HTERT RPE-1 (cell line): ENCODE measurements around the gene JMY.

Experiments
- in situ Hi-C: fragments of 300-500 bp; cut with MboI; formaldehyde crosslinking; loops from 4 replicates; pipeline ENCODE4 v1.14.3; 2020; ENCODE audit warnings: low sequenced_read_pairs

The JMY gene

GRCh38 chr5:79287380-79287779 is 51.4 kb downstream of the JMY start:
- in situ Hi-C loops: no loop called here

DNA sequence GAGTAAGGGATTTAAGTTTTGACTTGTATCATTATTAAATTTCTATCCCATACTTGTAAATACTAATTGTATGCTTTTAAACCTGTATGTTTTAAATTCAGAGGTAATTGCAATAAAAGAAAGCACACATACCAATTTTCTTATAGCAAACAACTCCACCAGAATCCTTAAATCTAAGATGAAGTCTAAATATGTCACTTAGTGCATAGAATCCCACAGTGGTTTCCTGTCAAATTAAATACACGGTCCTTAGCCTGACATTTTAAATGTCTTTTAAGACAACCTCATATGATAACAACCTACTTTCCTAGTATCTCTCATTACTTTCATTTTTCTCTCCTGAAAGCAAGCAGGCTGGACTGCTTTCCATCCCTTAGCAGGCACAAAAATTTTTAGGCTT is 52.0 kb downstream of the JMY start:
- in situ Hi-C loops: no loop called here

DNA sequence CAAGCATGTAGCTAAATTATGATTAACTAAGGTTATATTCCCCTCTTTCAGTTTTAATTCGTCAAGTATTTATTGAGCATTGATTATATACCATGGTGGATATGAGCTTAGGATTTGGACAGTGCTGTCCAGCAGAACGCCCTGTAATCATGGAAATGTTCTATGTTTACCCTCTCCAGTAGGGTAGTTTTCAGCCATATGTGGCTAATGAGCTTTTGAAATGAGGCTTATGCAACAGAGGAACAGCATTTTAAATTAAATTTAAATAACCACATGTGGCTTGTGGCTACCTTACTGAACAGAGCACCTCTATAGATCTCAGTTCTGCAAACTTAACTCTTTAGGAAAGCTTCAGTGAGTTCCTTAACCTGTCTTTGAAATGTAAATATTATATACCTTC is 59.1 kb downstream of the JMY start:
- in situ Hi-C loops: no loop called here

- in situ Hi-C loops: no loop called here
Observed at GRCh38 chr5:79297661-79298060, 61.7 kb downstream of the JMY start.

DNA sequence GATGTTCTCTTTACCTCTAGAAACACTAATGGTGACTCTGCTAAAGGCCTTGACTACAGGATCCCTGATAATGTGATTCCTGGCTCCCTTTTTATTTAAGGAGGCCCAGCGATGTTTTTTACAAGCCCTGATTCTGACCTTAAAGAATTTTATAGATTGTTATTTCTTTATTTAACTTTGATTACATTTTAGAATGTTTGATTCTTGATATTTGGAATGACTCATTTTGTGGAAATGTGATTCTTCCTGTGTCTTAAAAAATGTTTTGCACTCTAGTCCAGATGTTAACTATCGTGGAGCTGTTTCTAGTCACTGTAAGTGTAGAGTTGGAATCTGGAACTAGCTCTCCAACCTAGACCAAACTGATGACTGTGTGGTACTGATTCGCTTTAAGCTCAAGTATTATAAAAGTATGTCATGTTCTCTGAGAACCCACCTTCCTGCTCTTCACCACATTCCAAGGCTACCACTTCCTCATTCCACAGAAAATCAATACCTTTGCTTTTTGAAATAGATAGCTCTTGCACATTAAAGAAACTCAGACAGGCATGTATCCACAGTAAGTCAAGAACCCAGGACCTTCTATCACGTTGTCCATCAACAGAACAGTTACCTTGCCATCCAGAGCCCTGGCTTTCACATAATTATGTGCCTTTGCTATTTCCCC is 65.2 kb downstream of the JMY start:
- in situ Hi-C loops: no loop called here

DNA sequence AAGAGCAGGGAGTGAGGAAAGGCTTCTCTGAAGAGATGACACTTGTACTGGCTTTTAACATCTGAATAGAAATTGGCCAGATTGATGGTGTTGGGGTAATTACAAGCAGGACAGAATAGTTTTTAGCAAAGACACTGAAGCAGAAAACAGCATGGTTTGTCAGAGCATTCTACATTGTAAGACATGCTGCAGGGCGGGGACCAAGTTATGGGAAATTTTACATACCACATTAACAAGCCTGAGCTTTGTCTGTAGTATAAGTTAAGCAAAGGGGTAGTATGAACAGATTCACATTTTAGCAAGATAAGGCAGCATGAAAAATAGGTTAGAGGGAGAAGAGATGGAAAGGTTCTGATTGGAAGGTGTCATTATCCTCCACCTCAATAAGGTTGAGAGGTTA is 66.5 kb downstream of the JMY start:
- in situ Hi-C loops: no loop called here

DNA sequence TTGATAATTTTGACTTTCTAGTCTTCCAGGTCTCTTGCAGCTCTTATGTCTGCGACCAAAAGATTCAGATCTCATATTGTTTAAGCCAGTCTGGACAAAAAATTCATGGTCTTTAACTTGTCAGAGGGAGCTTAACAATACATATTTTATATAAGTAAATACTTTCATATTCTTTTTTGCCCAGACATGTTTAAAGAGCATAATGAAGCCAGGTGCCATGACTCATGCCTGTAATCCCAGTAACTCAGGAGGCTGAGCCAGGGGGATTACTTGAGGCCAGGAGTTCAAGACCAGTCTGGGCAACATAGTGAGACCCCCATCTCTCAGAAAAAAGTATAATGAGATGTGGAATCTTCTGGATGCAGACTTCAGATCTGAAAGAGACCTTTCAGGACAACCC is 69.8 kb downstream of the JMY start:
- in situ Hi-C loops: no loop called here

DNA sequence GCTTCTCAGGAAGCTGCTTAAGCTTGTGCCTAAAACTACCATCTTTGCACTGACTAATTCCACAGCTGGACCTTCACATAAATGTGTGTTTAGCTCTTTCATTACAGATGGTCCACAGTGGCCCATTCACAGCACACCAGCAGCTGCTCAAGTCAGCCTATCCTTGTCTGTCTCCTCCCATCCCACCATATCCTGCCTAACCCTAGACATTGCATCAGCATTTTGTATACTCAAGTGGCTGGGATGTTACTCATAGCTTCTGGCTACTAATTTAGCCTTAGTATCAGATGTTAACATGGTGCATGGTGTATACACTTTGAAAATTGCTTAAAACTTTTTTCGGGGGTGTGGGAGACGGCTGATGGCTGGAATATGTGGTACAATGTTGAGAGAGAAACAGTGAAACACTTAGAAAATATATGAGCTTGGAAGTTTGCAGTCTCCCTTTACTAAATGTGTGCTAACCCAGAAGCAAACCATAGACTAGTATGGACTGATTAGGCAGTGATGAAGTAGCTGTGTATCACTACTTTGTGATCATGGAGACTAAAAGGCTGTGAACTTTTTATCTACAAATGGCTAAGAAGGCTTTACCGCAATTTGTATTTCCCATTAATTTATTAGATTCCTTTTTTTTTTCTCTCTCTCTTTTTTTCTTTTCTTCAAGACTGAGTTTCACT is 83.1 kb downstream of the JMY start:
- in situ Hi-C loops: no loop called here

GRCh38 chr5:79329453-79329852 is 93.5 kb downstream of the JMY start:
- in situ Hi-C loops: no loop called here

DNA sequence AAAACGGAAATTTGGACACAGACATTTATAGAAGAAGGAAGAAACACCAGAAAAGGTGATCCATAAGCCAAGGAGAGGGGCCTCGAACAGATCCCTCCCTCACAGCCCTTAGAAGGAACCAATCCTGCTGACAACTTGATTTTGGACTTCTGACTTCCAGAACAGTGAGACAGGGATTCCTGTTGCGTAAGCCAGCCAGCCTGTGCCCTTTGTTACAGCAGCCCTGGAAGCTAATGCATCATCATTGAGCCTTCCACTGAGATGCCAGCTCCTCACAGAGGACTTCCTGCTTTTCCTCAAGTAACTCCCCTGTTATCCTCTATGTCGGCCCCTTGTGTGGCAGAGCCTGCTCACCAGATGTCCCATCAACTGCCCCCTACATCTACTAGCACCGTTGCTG is 94.1 kb downstream of the JMY start:
- in situ Hi-C loops: no loop called here

DNA sequence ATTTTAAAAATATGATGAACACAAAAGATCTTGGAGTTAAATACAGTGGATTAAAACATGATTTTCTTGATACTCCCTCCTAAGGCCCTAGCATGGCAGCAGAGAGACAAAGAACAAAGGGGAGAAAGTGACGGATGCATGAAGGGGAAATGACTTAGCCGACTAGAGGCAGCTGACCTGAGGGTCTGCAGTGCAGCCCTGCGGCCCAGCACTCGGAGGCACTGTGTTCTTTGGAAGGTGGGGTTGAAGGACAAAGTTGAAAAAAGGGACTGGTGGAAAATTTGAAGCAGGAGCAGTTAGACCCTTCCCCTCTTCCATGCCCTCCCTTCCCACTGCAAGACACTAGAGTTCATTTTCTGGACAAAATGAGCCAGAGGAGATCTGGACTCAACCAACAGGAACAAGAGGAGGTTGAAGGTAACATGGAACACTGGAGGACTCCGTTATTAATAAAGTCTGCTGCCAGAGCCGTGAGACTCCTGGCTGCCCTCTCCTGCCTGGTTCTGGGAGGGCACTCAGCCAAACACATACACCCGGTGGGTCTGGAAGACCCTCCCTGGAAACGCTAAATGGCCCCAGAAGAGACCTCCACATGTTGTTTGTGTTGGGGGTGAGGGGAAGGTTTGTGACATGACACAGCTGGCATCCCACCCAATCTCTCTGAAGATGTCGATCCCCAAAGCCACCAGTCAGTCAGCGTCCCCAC is 98.1 kb downstream of the JMY start:
- in situ Hi-C loops: no loop called here

DNA sequence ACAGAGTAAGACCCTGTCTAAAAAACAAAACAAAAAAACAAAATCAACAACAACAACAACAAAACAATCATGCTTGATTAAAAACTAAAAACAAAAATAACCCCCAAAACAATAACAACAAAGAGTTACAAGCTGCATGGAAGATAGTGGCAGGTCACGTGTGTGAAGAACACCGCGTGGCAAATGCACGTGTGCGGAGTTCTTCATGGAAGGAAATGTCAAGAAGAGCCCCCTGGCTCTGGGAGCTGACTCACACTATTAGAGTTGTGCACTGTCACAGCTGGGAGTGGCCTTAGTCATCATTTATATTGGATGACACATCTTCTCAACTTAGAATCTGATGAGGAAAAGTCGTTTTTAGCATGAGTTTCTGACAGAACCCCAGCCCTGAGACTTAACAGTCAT is 110.5 kb downstream of the JMY start:
- in situ Hi-C loops: no loop called here

DNA sequence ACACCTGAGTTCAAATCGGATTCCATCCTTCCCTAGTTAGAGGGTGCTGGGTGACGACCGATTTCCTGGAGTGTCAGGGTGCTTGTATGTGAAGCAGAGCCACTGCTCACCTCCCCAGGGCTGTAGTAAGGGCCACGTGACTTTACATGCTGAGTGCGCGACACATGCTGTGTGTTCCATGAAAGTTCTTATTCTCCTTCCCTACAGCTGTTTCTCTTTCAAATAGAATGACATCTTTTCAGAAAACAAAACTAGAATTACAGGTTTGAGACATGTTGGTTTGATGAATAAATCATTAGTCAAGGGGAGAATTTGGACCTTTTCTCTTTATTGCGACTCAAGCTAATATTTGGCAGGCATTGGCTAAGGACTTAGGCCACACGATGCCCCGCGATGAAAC is 113.1 kb downstream of the JMY start:
- in situ Hi-C loops: no loop called here

GRCh38 chr5:79349881-79350280 is 114.0 kb downstream of the JMY start:
- in situ Hi-C loops: no loop called here

DNA sequence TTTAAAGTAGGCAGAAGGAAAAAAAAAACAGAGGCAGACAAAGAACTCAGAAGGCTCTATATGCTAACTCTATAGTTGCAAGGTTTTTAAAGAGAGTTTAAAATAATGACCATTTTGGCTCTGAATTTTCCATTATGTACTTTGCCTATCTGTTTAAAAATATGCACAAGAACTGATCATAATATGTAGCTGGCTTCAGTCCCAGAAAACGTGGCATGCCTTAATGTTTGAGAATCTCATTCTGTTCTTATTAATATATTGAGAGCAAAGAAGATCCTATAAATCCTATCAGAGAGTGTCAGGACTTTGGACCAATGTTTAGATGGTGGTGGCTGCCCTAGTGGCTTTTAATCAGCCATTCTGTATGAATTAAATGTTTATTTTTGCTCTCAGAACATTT is 121.5 kb downstream of the JMY start:
- in situ Hi-C loops: no loop called here
